Lung (tissue), 12 donors: ENCODE measurements around the gene BEST1. TPM values are rescaled to one million over a fixed set of nuclear protein-coding genes. Genes with fewer than 3 reads are reported as not detected.

ENCODE experiments used
- ATAC-seq: fragments of 200-7000 bp; cut with Tn5 transposase; one replicate; pipeline ENCODE4 v1.9.1; 2020; ENCODE audit warnings: moderate number of reproducible peaks; ENCODE audit not compliant: insufficient read depth, low FRiP score
- DNase-seq, 3 donors: peaks; one replicate each; pipeline ENCODE4 v3.0.0-alpha.2; 2013 to 2017
- H3K27ac ChIP-seq, 2 donors: one replicate each; pipeline ENCODE4 v1.5.1; 2013; ENCODE audit warnings: mild to moderate bottlenecking in 2 of 2, moderate library complexity in 2 of 2, control low read depth in 1 of 2, inconsistent platforms in 1 of 2, low read depth in 1 of 2, low read length in 1 of 2
- H3K27me3 ChIP-seq, 3 donors: one replicate each; pipeline ENCODE4 v1.5.1; 2013; ENCODE audit warnings: low read length in 2 of 3; ENCODE audit not compliant: control insufficient read depth in 3 of 3, insufficient read depth in 3 of 3
- H3K36me3 ChIP-seq, 4 donors: one replicate each; pipeline ENCODE4 v1.5.1; 2013; ENCODE audit warnings: low read length in 4 of 4, mild to moderate bottlenecking in 1 of 4, moderate library complexity in 1 of 4; ENCODE audit not compliant: control insufficient read depth in 4 of 4, insufficient read depth in 4 of 4
- H3K4me1 ChIP-seq, 5 donors: one replicate each; pipeline ENCODE4 v1.5.1; 2013; ENCODE audit warnings: low read length in 5 of 5, mild to moderate bottlenecking in 2 of 5, moderate library complexity in 1 of 5; ENCODE audit not compliant: control insufficient read depth in 5 of 5, insufficient read depth in 5 of 5
- H3K4me3 ChIP-seq: one replicate; pipeline ENCODE4 v1.5.1; 2013; ENCODE audit warnings: mild to moderate bottlenecking, control low read depth, moderate library complexity
- H3K9ac ChIP-seq, 2 donors: one replicate each; pipeline ENCODE4 v1.5.1; 2013; ENCODE audit warnings: low read length in 2 of 2, control low read depth in 1 of 2; ENCODE audit not compliant: insufficient read depth in 1 of 2
- H3K9me3 ChIP-seq, 4 donors: one replicate each; pipeline ENCODE4 v1.5.1; 2013; ENCODE audit warnings: low read length in 3 of 4, mild to moderate bottlenecking in 1 of 4, moderate library complexity in 1 of 4; ENCODE audit not compliant: control insufficient read depth in 4 of 4, insufficient read depth in 3 of 4
- WGBS, 2 donors: extraction: QIAGEN DNeasy Blood & Tissue Kit; methylation state at CpG; one replicate each; pipeline ENCODE4 v1.1.7; 2013; 5-methylcytosine and 5-hydroxymethylcytosine counted together
- polyA plus RNA-seq, 2 donors: library from polyadenylated mRNA; stranded (reverse); fragments of 200-250 nt; gene quantifications; one replicate each; pipeline ENCODE4 v1.2.1, GENCODE V29; 2013
- total RNA-seq, 2 donors: library from RNA; depleted of rRNA in 1 of 2; stranded (reverse); fragments of >200 nt in 1 of 2; gene quantifications; one replicate each; pipeline ENCODE4 v1.2.1, GENCODE V29; 2014 to 2021
- TF ChIP-seq, protein P1 (sequence below): IDR thresholded peaks from 2 replicates; pipeline ENCODE4 v1.5.1; 2012; ENCODE audit warnings: mild to moderate bottlenecking; ENCODE audit errors: control extremely low read depth, extremely low read depth
- donor health status: control.
- donor health status: control.
- donor health status: Bipolar disorder and iron deficiency.
- donor health status: healthy.
- donor health status: DM: yes; HTN: yes; CAD: no.

Gene BEST1
- total and polyA plus RNA-seq, 4 donors: 4.9 to 27.3 (median 11.3) TPM

GRCh38 chr11:61969391-61969758, 19.2 kb downstream of the BEST1 start:
- ATAC-seq: no peak
- WGBS, 2 donors: 89 to 90% methylated on average over 7 of the region's 7 CpGs
- TF ChIP-seq, protein P1, sequence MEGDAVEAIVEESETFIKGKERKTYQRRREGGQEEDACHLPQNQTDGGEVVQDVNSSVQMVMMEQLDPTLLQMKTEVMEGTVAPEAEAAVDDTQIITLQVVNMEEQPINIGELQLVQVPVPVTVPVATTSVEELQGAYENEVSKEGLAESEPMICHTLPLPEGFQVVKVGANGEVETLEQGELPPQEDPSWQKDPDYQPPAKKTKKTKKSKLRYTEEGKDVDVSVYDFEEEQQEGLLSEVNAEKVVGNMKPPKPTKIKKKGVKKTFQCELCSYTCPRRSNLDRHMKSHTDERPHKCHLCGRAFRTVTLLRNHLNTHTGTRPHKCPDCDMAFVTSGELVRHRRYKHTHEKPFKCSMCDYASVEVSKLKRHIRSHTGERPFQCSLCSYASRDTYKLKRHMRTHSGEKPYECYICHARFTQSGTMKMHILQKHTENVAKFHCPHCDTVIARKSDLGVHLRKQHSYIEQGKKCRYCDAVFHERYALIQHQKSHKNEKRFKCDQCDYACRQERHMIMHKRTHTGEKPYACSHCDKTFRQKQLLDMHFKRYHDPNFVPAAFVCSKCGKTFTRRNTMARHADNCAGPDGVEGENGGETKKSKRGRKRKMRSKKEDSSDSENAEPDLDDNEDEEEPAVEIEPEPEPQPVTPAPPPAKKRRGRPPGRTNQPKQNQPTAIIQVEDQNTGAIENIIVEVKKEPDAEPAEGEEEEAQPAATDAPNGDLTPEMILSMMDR: no peak
- no peak for DNase-seq
- Histone ChIP-seq H3K27ac (no peak overlapping the region), H3K4me1 (peaks cover 21 to 53% (median 32%) of the 10 kb centered on the region in 5 donors), H3K36me3 (peaks cover 0 to 22% (median 8%) of the 10 kb centered on the region in 4 donors), H3K27me3 (no peaks in the 10 kb centered on the region), H3K9ac (no peak overlapping the region), H3K9me3 (no peaks in the 10 kb centered on the region), H3K4me3 (no peak overlapping the region)

DNA sequence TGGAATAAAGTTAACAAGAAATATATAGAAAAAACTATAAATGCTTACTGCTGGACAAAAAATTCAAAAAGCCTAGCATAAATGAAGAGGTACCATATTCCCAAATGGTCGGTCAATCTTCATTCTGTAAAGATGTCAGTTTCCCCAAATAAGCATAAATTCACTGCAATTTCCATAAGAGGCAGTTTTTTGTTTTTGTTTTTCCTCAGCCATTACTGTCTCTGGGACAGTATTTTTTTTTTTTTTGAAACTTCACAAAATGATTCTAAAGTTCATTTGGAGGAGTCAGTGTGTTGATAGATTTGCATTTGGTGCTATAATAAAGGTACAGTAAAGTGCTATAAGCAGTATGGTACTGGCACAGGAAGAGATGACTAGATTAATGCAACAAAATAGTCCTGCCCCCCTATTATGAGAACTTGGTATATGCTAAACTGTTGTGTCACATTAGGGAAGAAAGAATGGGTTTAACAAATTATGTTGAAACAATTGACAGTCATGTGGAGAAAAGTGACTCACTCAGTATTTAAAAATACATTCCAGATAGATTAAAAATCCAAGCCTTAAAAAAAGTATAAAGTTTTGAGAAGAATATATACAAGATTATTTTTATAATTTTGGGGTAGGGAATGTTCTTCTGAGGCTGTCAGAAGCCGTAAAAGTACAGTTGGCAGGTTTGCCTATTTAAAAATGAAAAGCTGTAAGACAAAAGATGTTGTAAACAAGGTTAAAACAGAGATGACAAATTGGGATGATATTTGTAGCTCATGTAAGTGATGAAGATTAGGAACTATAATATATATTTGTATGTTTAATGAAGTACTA, 19.9 kb downstream of the BEST1 start:
- Histone ChIP-seq H3K27ac (peak overlapping the region; percentile 91 to 93), H3K4me1 (peaks cover 21 to 49% (median 35%) of the 10 kb centered on the region in 5 donors), H3K9me3 (no peaks in the 10 kb centered on the region), H3K9ac (no peak overlapping the region), H3K27me3 (no peaks in the 10 kb centered on the region), H3K4me3 (no peak overlapping the region), H3K36me3 (peaks cover 0 to 15% (median 3%) of the 10 kb centered on the region in 4 donors)
- DNase-seq (no peak), ATAC-seq (no peak)
- 83 to 84% methylated on average over 2 of the region's 2 CpGs for WGBS, 2 donors
- TF ChIP-seq, protein P1: no peak

DNA sequence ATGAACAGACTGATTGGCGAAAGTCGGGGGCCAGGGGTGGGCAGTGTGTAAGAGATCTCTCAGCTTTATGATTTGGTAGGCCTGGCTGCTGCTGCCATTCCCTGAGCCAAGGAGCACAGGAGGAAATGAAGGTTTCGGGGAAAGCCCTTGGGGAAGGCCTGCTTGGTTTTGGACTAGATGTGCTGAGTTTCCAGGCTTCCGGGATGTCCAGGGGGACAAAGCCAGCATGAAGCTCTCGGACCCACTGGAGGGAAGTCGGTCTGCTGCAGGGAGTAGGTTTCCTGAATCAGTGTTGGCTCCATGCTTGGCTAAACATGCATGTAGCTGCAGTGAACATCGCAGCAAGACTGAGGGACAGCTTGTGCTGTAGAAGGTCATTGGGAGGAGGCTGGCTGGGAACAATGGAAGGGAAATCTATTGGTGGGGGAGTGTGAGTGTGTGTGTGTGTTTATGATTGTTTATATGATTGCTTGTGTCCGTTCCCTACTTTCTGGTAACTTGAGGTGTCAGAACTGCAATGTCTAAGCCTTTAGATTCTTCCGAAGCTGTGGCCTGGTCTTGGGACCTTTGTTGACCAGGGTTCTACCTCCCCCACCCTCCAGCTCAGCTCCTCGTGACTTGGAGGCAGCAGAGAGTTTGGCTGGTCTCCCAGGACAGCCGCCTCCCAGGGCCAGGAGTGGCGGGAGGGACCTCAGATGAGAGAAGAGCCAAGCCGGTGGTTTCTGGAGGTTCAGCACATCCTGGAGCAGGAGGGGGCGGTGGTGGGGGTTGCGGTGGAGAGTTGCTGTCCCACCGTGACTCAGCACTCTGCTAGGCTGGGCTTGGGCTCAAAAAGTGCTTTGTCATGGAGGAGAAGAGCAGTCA, 21.3 kb downstream of the BEST1 start:
- DNase-seq: peak; percentile 97 to 99 (median 99)
- Histone ChIP-seq H3K27ac (peak overlapping the region; percentile 93 to 94), H3K27me3 (no peaks in the 10 kb centered on the region), H3K4me1 (peaks cover 24 to 49% (median 39%) of the 10 kb centered on the region in 5 donors), H3K4me3 (no peak overlapping the region), H3K36me3 (peaks cover 0 to 4% (median 0%) of the 10 kb centered on the region in 4 donors), H3K9me3 (no peaks in the 10 kb centered on the region), H3K9ac (peak overlapping the region in 1 of 2 donors; percentile 85)
- peak; percentile 52 for ATAC-seq
- TF ChIP-seq, protein P1: no peak
- WGBS, 2 donors: 22 to 33% methylated on average over 16 of the region's 16 CpGs
